HUDEP-2 (cell line): ENCODE results near the gene ULK1.

ENCODE experiments used
- DNase-seq, 76 experiments: peaks; one replicate each; lab custom pipeline; 2025; ENCODE audit not compliant: unreplicated experiment in 76 of 76; lab: John Stamatoyannopoulos, UW

Gene ULK1

DNA sequence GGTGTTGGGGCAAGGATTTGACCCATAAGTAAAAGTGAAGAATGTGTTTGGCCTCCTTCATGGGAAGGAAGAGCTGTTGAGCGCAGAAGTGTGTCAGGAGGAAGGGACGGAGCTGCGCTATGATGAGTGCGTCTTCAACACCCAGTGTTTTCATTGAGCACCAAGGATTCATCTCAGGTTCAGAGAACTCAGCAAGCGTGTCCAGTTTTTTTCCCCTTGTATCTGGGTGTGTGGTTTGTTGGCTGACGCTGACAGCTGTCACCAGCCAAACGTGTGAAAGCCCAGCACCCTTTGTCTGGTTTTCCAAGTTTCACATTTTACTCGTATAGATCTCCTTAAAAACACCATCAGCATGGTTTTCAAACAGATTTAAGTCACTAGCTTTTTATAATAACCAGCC is 67.6 kb downstream of the ULK1 start:
- DNase-seq: no peak

DNA sequence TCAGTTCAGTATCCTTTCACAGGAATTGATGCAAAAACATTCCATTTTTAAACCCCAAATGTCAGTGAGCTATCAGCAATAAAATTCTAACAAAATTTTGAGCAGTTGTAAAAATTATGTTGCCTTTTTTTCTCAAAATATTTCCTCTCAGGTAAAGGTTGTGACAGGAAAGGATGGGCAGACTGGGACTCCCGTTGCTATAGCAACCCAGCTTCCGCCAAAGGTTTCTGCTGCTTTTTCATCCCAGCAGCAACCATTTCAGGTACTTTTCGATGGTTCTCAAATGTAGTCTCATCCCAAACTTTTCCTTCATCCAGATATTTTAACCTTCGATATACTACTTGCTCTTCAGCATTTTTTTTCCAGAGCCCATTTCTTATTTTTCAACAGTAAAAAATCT is 69.0 kb downstream of the ULK1 start:
- no peak for DNase-seq

DNA sequence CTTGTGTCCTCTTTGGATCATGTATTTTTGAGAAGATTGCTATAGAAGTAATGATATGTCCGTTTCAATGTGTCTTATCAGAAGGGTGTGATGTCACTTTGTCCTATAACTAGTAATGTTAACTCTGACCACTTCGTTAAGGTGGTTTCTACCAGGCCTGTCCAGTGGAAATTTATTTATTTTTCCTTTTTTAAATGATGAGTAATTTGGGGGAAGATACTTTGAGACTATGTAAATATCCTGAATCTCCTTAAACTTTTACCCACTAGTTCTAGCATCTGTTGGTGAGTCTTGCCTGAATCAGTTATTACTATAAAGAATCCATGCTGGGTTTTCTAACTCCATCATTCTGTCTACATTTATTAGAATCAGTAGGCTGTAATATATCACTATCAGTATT is 70.7 kb downstream of the ULK1 start:
- no peak for DNase-seq

DNA sequence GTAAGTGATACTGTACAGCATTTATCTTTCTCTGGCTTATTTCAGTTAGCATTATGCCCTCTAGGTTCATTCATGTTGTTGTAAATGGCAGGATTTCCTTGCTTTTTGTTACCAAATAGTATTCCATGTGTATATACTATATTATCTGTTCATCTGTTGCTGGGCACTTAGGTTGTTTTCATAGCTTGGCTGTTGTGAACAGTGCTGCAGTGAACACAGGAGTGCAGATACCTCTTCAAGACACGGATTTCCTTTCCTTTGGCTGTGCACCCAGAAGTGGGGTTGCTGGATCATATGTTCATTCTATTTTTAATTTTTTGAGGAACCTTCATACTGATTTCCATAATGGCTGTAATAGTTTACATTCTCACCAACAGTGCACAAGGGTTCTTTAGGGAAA is 76.8 kb downstream of the ULK1 start:
- no peak for DNase-seq
